ENCODE results near the gene HNRNPUL1.

The HNRNPUL1 gene

GRCh38 chr19:41328842-41329225 is 64.7 kb downstream of the HNRNPUL1 start:
- no peaks in the 10 kb centered on the region for H3K27me3 ChIP-seq
- H3K4me2 ChIP-seq = peak overlapping the region; percentile 87 to 99 (median 97)
- peaks cover 33 to 53% (median 46%) of the 10 kb centered on the region in 11 experiments; a peak in 21 of 22 replicates for H3K36me3 ChIP-seq
- H3K4me3 ChIP-seq = peak overlapping the region in 7 of 10 experiments; percentile 37 to 61 (median 54); a peak in 12 of 20 replicates
- H3K9ac ChIP-seq = peak overlapping the region; percentile 57 to 83 (median 77); a peak in 21 of 22 replicates
- no peak for TF ChIP-seq Cebpa-rat (IDR thresholded peaks at IDR 0.05)
- H3K27ac ChIP-seq = peak overlapping the region; percentile 67 to 93 (median 86); a peak in 20 of 22 replicates
- H3K4me1 ChIP-seq = peaks cover 66 to 99% (median 81%) of the 10 kb centered on the region in 10 experiments
- H4K20me1 ChIP-seq = peaks cover 21 to 81% (median 55%) of the 10 kb centered on the region in 11 experiments; a peak in 21 of 22 replicates
- H3K9me3 ChIP-seq (replicated peaks in 1 of 11) = no peaks in the 10 kb centered on the region

DNA sequence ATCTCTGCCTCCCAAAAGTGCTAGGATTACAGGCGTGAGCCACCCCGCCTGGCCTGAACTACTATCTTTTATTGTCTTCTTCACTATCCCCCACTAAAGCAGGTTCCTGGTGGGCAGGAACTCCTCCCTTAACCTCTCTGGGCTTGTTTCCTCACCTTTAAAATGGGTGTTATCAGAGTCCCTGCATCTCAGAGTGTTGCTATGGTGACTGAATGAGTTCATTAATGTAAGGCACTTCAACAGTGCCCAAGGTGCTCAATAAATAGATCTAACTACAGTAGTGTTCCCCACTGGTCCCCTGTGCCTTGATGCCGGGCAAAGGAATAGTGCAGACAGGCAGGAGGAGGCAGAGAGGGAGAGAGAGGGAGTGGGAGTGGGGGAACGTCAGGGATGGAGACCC is 66.3 kb downstream of the HNRNPUL1 start:
- TF ChIP-seq Cebpa-rat (IDR thresholded peaks at IDR 0.05) = no peak

DNA sequence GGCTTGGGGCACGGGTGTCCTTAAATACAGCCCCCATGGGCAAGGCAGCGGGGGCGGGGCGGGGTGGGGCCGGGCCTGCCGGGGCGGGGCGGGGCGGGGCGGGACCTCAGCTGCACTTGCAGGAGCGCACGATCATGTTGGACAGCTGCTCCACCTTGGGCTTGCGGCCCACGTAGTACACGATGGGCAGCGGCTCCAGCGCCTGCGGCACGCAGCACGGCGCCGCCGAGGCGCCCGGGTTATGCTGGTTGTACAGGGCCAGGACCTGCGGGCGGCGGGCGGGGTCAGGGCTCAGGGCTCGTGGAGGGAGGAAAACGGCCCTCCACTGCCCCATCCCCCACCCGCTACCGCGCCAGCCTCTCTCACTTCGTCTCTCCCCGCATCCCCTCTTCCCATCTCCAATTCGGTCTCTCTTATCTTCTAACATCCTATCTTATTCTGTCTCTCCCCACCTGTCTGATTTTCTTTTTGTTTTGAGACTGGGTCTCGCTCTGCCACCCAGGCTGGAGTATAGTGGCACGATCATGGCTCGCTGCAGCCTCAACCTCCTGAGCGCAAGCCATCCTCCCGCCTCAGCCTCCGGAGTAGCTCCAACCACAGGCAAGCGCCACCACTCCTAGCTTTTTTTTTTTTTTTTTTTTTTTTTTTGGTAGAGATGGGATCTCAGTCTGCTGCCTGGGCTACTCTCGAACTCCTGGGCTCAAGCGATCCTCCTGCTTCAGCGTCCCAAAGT is 66.9 kb downstream of the HNRNPUL1 start:
- H3K27ac ChIP-seq = no peak overlapping the region
- H3K9ac ChIP-seq = 0 out of 22 replicates have a peak overlapping the region, but pooled peaks of 1 of the 11 experiments have one; percentile 39
- TF ChIP-seq Cebpa-rat (IDR thresholded peaks at IDR 0.05) = no peak
- peaks cover 43 to 75% (median 64%) of the 10 kb centered on the region in 11 experiments for H3K36me3 ChIP-seq
- H3K4me2 ChIP-seq = peak overlapping the region in 3 of 11 experiments; percentile 11 to 99 (median 39); a peak in 4 of 22 replicates
- H3K9me3 ChIP-seq (replicated peaks in 1 of 11) = no peaks in the 10 kb centered on the region
- no peaks in the 10 kb centered on the region for H3K27me3 ChIP-seq
- no peak overlapping the region for H3K4me3 ChIP-seq
- peaks cover 33 to 84% (median 53%) of the 10 kb centered on the region in 11 experiments; a peak in 21 of 22 replicates for H4K20me1 ChIP-seq
- peaks cover 58 to 99% (median 81%) of the 10 kb centered on the region in 10 experiments for H3K4me1 ChIP-seq

More for the DNA sequence above, 66.3 kb downstream of the HNRNPUL1 start:
- Histone ChIP-seq H4K20me1 (peaks cover 31 to 84% (median 53%) of the 10 kb centered on the region in 11 experiments; a peak in 21 of 22 replicates), H3K36me3 (peaks cover 37 to 69% (median 58%) of the 10 kb centered on the region in 11 experiments), H3K9me3 (replicated peaks in 1 of 11) (no peaks in the 10 kb centered on the region), H3K27me3 (no peaks in the 10 kb centered on the region), H3K27ac (peak overlapping the region in 5 of 11 experiments; percentile 4 to 92 (median 22); a peak in 5 of 22 replicates), H3K4me2 (peak overlapping the region in 9 of 11 experiments; percentile 3 to 99 (median 97); a peak in 15 of 22 replicates), H3K4me3 (no peak overlapping the region), H3K4me1 (peaks cover 61 to 99% (median 81%) of the 10 kb centered on the region in 10 experiments), H3K9ac (peak overlapping the region in 3 of 11 experiments; percentile 13 to 28 (median 16); a peak in 1 of 22 replicates)

DNA sequence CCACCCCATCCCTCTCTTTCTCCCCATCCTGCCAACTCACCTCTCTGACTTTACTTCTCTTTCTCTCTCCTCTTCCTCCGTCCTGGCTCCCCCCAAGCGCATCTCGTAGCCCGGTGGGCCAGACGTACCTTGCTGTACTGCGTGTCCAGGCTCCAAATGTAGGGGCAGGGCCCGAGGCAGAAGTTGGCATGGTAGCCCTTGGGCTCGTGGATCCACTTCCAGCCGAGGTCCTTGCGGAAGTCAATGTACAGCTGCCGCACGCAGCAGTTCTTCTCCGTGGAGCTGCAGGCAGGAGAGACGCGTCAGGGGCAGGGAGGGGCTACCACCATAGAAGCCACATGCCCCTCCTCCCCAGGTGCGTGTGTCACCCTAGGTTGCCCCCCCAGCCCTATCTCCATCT is 67.8 kb downstream of the HNRNPUL1 start:
- no peak for TF ChIP-seq Cebpa-rat (IDR thresholded peaks at IDR 0.05)
- Histone ChIP-seq H4K20me1 (peaks cover 24 to 92% (median 60%) of the 10 kb centered on the region in 11 experiments; a peak in 21 of 22 replicates), H3K9ac (0 out of 22 replicates have a peak overlapping the region, but pooled peaks of 2 of the 11 experiments have one; percentile 8 to 39), H3K27ac (0 out of 22 replicates have a peak overlapping the region, but pooled peaks of 1 of the 11 experiments have one; percentile 5), H3K27me3 (no peaks in the 10 kb centered on the region), H3K36me3 (peaks cover 49 to 84% (median 73%) of the 10 kb centered on the region in 11 experiments), H3K9me3 (replicated peaks in 1 of 11) (no peaks in the 10 kb centered on the region), H3K4me3 (no peak overlapping the region), H3K4me1 (peaks cover 50 to 99% (median 79%) of the 10 kb centered on the region in 10 experiments), H3K4me2 (peak overlapping the region in 4 of 11 experiments; percentile 9 to 39 (median 32); a peak in 4 of 22 replicates)

GRCh38 chr19:41332468-41332867 is 68.3 kb downstream of the HNRNPUL1 start:
- H3K4me1 ChIP-seq = peaks cover 45 to 99% (median 77%) of the 10 kb centered on the region in 10 experiments
- no peaks in the 10 kb centered on the region for H3K27me3 ChIP-seq
- H3K4me3 ChIP-seq = no peak overlapping the region
- peak overlapping the region in 3 of 11 experiments; percentile 25 to 39 (median 39); a peak in 3 of 22 replicates for H3K4me2 ChIP-seq
- peaks cover 20 to 97% (median 60%) of the 10 kb centered on the region in 11 experiments; a peak in 21 of 22 replicates for H4K20me1 ChIP-seq
- H3K9ac ChIP-seq = peak overlapping the region in 1 of 11 experiments; percentile 15; a peak in 1 of 22 replicates
- no peaks in the 10 kb centered on the region for H3K9me3 ChIP-seq (replicated peaks in 1 of 11)
- H3K36me3 ChIP-seq = peaks cover 54 to 89% (median 78%) of the 10 kb centered on the region in 11 experiments
- H3K27ac ChIP-seq = peak overlapping the region in 1 of 11 experiments; percentile 5; a peak in 1 of 22 replicates
- no peak for TF ChIP-seq Cebpa-rat (IDR thresholded peaks at IDR 0.05)

DNA sequence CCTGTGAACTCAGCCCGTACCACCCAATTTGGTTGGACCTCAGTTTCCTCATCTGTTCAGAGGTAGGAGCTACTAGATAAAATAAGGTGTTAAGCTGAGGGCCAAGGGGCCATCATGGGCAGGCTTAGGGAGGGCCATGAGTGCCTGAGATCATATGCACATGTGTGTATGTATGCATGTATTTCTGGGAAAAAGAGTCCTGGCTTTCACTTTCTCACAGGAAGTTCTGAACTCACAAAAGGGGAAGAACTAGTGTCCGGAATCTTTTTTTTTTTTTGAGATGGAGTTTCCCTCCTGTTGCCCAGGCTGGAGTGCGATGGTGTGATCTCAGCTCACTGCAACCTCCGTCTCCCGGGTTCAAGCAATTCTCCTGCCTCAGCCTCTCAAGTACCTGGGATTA is 70.6 kb downstream of the HNRNPUL1 start:
- Histone ChIP-seq H3K4me3 (0 out of 20 replicates have a peak overlapping the region, but pooled peaks of 1 of the 10 experiments have one; percentile 7), H3K4me1 (peaks cover 22 to 99% (median 60%) of the 10 kb centered on the region in 10 experiments), H3K9ac (peak overlapping the region in 4 of 11 experiments; percentile 23 to 51 (median 38); a peak in 6 of 22 replicates), H3K27ac (peak overlapping the region in 8 of 11 experiments; percentile 6 to 70 (median 56); a peak in 16 of 22 replicates), H3K36me3 (peaks cover 75 to 100% (median 92%) of the 10 kb centered on the region in 11 experiments), H3K9me3 (replicated peaks in 1 of 11) (no peaks in the 10 kb centered on the region), H3K4me2 (peak overlapping the region; percentile 28 to 89 (median 71); a peak in 20 of 22 replicates), H4K20me1 (peaks cover 0 to 98% (median 45%) of the 10 kb centered on the region in 11 experiments; a peak in 19 of 22 replicates), H3K27me3 (no peaks in the 10 kb centered on the region)
- no peak for TF ChIP-seq Cebpa-rat (IDR thresholded peaks at IDR 0.05)

GRCh38 chr19:41335467-41335866 is 71.3 kb downstream of the HNRNPUL1 start:
- peak overlapping the region in 8 of 11 experiments; percentile 6 to 70 (median 56); a peak in 14 of 22 replicates for H3K27ac ChIP-seq

GRCh38 chr19:41339936-41340335 is 75.8 kb downstream of the HNRNPUL1 start:
- H3K27ac ChIP-seq = no peak overlapping the region
- no peak for TF ChIP-seq Cebpa-rat (IDR thresholded peaks at IDR 0.05)
- peaks cover 80 to 98% (median 96%) of the 10 kb centered on the region in 11 experiments for H3K36me3 ChIP-seq
- no peaks in the 10 kb centered on the region for H3K27me3 ChIP-seq
- H3K4me2 ChIP-seq = peak overlapping the region in 5 of 11 experiments; percentile 3 to 96 (median 9); a peak in 3 of 22 replicates
- H3K9me3 ChIP-seq (replicated peaks in 1 of 11) = no peaks in the 10 kb centered on the region
- no peak overlapping the region for H3K4me3 ChIP-seq
- no peak overlapping the region for H3K9ac ChIP-seq
- H3K4me1 ChIP-seq = peaks cover 37 to 100% (median 77%) of the 10 kb centered on the region in 10 experiments
- peaks cover 4 to 100% (median 56%) of the 10 kb centered on the region in 11 experiments; a peak in 19 of 22 replicates for H4K20me1 ChIP-seq

More at GRCh38 chr19:41335467-41335866, 71.3 kb downstream of the HNRNPUL1 start:
- H3K4me3 ChIP-seq = no peak overlapping the region
- H3K9me3 ChIP-seq (replicated peaks in 1 of 11) = no peaks in the 10 kb centered on the region
- no peak for TF ChIP-seq Cebpa-rat (IDR thresholded peaks at IDR 0.05)
- H3K4me1 ChIP-seq = peaks cover 22 to 99% (median 60%) of the 10 kb centered on the region in 10 experiments
- peak overlapping the region in 7 of 11 experiments; percentile 13 to 51 (median 32); a peak in 5 of 22 replicates for H3K9ac ChIP-seq
- H3K4me2 ChIP-seq = peak overlapping the region; percentile 28 to 89 (median 71); a peak in 21 of 22 replicates
- H3K36me3 ChIP-seq = peaks cover 75 to 100% (median 92%) of the 10 kb centered on the region in 11 experiments
- H3K27me3 ChIP-seq = no peaks in the 10 kb centered on the region
- peaks cover 0 to 98% (median 49%) of the 10 kb centered on the region in 11 experiments; a peak in 19 of 22 replicates for H4K20me1 ChIP-seq
